OCI-LY1 (cell line): Measurements from ENCODE around the gene SLC35F5.

Source experiments
- CTCF ChIP-seq: fragments of 200-600 bp; sonication (generic), shearing (Covaris generic); IDR thresholded peaks from 2 replicates; pipeline ENCODE4 v1.5.1; 2017; ENCODE audit warnings: mild to moderate bottlenecking, antibody characterized with exemption, low read length, moderate library complexity, mixed read lengths
- EZH2 ChIP-seq: fragments of 200-600 bp; sonication (generic), shearing (Covaris generic); IDR thresholded peaks from 2 replicates; pipeline ENCODE4 v1.8.0; 2017; ENCODE audit warnings: borderline replicate concordance, mixed run types, mild to moderate bottlenecking, antibody characterized with exemption, low read length, moderate library complexity, mixed read lengths

- TF ChIP-seq CTCF, result no peak
- TF ChIP-seq EZH2, result no peak
Measured at GRCh38 chr2:113765276-113765675, 8.8 kb upstream of the SLC35F5 start.
